VCaP (cell line): Measurements from ENCODE around the gene C3.

Source experiments
- H3K27ac ChIP-seq: fragments of 450-650 bp; 2 replicates; pipeline ENCODE4 v1.5.1; 2017
- CTCF ChIP-seq: fragments of 450-650 bp; conservative IDR thresholded peaks from 2 replicates; pipeline ENCODE4 v1.5.1; 2017; ENCODE audit warnings: mild to moderate bottlenecking, moderate library complexity

Gene C3

GRCh38 chr19:6718741-6719539 lies 1.5 kb downstream of the C3 start:
- H3K27ac ChIP-seq = no peak overlapping the region
- TF ChIP-seq CTCF = no peak

GRCh38 chr19:6718111-6718740 lies 2.2 kb downstream of the C3 start:
- no peak for TF ChIP-seq CTCF
- no peak overlapping the region for H3K27ac ChIP-seq

- H3K27ac ChIP-seq = no peak overlapping the region
- TF ChIP-seq CTCF = no peak
These were observed 2.9 kb downstream of the C3 start for GRCh38 chr19:6717441-6717971.

- H3K27ac ChIP-seq = no peak overlapping the region
- TF ChIP-seq CTCF = no peak
These were observed 3.4 kb downstream of the C3 start for GRCh38 chr19:6717036-6717435.

GRCh38 chr19:6716610-6716970 lies 3.9 kb downstream of the C3 start:
- H3K27ac ChIP-seq = no peak overlapping the region
- TF ChIP-seq CTCF = no peak

GRCh38 chr19:6714749-6715555 lies 5.5 kb downstream of the C3 start:
- no peak for TF ChIP-seq CTCF
- H3K27ac ChIP-seq = no peak overlapping the region
